Measurements from ENCODE around the gene SLC30A1.
"Not testable (repeated sequence)": the region's sequence is repeated elsewhere in the genome, so short reads cannot be mapped to it uniquely, and the experiment has no call there.

SLC30A1 gene

GRCh38 chr1:211541720-211542477 lies 37.1 kb downstream of the SLC30A1 start:
- no peak for DNase-seq

GRCh38 chr1:211541278-211541677 lies 37.7 kb downstream of the SLC30A1 start:
- no peak for DNase-seq

GRCh38 chr1:211540824-211541223 lies 38.1 kb downstream of the SLC30A1 start:
- DNase-seq = not testable (repeated sequence)

- no peak for DNase-seq
Observed at GRCh38 chr1:211538287-211538686, 40.7 kb downstream of the SLC30A1 start.

GRCh38 chr1:211537253-211537652 lies 41.7 kb downstream of the SLC30A1 start:
- no peak for DNase-seq

GRCh38 chr1:211536606-211537005 lies 42.4 kb downstream of the SLC30A1 start:
- no peak for DNase-seq

GRCh38 chr1:211535346-211535745 lies 43.6 kb downstream of the SLC30A1 start:
- no peak for DNase-seq

- no peak for DNase-seq
Observed at GRCh38 chr1:211534545-211535291, 44.2 kb downstream of the SLC30A1 start.

- no peak for DNase-seq
Observed at GRCh38 chr1:211532088-211532444, 46.9 kb downstream of the SLC30A1 start.

- no peak for DNase-seq
Observed at GRCh38 chr1:211531194-211532087, 47.5 kb downstream of the SLC30A1 start.

GRCh38 chr1:211530102-211530501 lies 48.9 kb downstream of the SLC30A1 start:
- DNase-seq = no peak

- no peak for DNase-seq
Observed at GRCh38 chr1:211529453-211529852, 49.5 kb downstream of the SLC30A1 start.

GRCh38 chr1:211529011-211529410 lies 50.0 kb downstream of the SLC30A1 start:
- no peak for DNase-seq

- DNase-seq = no peak
Observed at GRCh38 chr1:211527888-211528287, 51.1 kb downstream of the SLC30A1 start.

- no peak for DNase-seq
Observed at GRCh38 chr1:211527006-211527405, 52.0 kb downstream of the SLC30A1 start.

GRCh38 chr1:211526101-211526500 lies 52.9 kb downstream of the SLC30A1 start:
- no peak for DNase-seq

- DNase-seq = no peak
Observed at GRCh38 chr1:211525101-211525676, 53.8 kb downstream of the SLC30A1 start.

GRCh38 chr1:211524521-211524920 lies 54.4 kb downstream of the SLC30A1 start:
- no peak for DNase-seq

GRCh38 chr1:211522804-211523203 lies 56.2 kb downstream of the SLC30A1 start:
- no peak for DNase-seq
